NB4 (cell line): ENCODE measurements around the gene RPS26.
"Not testable (repeated sequence)": the region's sequence is repeated elsewhere in the genome, so short reads cannot be mapped to it uniquely, and the experiment has no call there.

Experiments used
- DNase-seq: peaks from one replicate; pipeline ENCODE4 v3.0.0; 2010; ENCODE audit warnings: low read depth
- H3K4me3 ChIP-seq: one replicate; pipeline ENCODE4 v1.5.1; 2011; ENCODE audit warnings: mild to moderate bottlenecking, low read depth, low read length, moderate library complexity
- MYC ChIP-seq: IDR thresholded peaks from 2 replicates; pipeline ENCODE4 v1.6.1; 2011; ENCODE audit warnings: low read depth, low read length
- POLR2A ChIP-seq: IDR thresholded peaks from 2 replicates; pipeline ENCODE4 v1.6.1; 2011; ENCODE audit warnings: mild to moderate bottlenecking; ENCODE audit not compliant: insufficient read length; ENCODE audit errors: extremely low read depth
- TF ChIP-seq, protein P1 (sequence below): IDR thresholded peaks from 2 replicates; pipeline ENCODE4 v1.6.1; 2011; ENCODE audit warnings: low read depth, low read length
- TF ChIP-seq, protein P2 (sequence below): IDR thresholded peaks from one replicate; pipeline ENCODE4 v1.5.1; 2012; ENCODE audit warnings: low read depth, low read length

RPS26 gene

DNA sequence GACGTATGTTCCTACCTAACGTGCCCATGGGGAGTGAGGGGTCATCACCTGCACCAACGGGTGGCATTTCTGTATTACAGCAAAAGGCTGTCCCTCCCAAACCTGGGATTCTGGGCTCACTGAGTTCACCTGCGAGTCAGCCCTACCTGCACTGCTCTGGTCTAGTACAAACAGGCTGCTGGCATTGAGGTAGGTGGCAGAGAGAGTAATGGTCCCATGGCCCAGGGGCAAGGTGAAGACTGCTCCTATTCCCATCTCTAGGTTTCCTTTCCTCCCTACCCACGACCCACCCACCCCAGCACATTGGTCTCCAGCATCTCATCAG lies 44.2 kb upstream of the RPS26 start:
- TF ChIP-seq POLR2A (no peak), MYC (no peak)
- TF ChIP-seq, protein P1, sequence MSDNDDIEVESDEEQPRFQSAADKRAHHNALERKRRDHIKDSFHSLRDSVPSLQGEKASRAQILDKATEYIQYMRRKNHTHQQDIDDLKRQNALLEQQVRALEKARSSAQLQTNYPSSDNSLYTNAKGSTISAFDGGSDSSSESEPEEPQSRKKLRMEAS = no peak
- TF ChIP-seq, protein P2, sequence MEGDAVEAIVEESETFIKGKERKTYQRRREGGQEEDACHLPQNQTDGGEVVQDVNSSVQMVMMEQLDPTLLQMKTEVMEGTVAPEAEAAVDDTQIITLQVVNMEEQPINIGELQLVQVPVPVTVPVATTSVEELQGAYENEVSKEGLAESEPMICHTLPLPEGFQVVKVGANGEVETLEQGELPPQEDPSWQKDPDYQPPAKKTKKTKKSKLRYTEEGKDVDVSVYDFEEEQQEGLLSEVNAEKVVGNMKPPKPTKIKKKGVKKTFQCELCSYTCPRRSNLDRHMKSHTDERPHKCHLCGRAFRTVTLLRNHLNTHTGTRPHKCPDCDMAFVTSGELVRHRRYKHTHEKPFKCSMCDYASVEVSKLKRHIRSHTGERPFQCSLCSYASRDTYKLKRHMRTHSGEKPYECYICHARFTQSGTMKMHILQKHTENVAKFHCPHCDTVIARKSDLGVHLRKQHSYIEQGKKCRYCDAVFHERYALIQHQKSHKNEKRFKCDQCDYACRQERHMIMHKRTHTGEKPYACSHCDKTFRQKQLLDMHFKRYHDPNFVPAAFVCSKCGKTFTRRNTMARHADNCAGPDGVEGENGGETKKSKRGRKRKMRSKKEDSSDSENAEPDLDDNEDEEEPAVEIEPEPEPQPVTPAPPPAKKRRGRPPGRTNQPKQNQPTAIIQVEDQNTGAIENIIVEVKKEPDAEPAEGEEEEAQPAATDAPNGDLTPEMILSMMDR = no peak
- DNase-seq = peak; percentile 11
- no peak overlapping the region for H3K4me3 ChIP-seq

DNA sequence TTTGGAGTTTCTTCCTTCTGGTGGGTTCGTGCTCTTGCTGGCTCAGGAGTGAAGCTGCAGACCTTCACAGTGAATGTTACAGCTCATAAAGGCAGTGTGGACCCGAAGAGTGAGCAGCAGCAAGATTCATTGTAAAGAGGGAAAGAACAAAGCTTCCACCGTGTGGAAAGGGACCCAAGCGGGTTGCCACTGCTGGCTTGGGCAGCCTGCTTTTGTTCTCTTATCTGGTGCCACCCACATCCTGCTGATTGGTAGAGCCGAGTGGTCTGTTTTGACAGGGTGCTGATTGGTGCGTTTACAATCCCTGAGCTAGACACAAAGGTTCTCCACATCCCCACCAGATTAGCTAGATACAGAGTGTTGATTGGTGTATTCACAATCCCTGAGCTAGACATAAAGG lies 42.2 kb upstream of the RPS26 start:
- not testable (repeated sequence) for DNase-seq, H3K4me3 ChIP-seq

DNA sequence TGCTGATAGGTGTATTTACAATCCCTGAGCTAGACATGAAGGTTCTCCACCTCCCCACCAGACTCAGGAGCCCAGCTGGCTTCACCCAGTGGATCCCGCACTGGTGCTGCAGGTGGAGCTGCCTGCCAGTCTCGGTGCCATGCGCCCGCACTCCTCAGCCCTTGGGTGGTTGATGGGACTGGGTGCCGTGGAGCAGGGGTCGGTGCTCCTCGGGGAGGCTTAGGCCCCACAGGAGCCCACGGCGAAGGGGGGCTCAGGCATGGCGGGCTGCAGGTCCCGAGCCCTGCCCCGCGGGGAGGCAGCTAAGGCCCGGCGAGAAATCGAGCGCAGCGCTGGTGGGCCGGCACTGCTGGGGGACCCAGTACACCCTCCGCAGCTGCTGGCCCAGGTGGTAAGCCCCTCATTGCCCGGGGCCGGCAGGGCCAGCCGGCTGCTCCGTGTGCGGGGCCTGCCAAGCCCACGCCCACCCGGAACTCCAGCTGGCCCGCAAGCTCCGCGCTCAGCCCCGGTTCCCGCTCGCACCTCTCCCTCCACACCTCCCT lies 41.6 kb upstream of the RPS26 start:
- not testable (repeated sequence) for DNase-seq, H3K4me3 ChIP-seq

DNA sequence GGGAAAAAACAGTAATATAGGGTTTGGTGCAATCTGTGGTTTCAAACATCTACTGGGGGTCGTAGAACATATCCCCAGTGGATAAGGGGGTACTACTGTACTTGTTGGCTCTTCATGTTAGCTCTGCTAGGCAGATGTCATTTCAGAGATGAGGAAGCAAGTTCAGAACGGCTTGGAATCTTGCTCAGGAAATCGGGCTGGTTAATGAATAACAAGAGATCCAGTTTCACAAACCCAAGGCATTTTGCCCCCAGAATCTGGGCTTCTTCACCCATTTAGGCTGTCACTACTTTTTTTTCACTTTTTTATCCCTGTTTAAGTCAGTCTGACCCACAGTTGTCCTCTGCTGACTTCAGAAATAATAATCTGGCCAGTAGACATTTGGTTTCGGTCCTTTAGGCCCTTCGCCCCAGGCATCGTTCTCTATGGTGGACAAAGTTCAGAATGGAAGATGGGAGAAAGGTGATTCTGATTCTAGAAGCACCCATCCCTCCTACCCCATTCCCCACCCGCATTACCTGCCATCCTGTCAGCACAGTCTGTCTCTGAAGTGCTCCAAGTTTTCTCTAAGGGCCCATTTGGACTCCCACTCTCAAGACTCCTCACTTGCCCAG lies 40.1 kb upstream of the RPS26 start:
- no peak overlapping the region for H3K4me3 ChIP-seq
- TF ChIP-seq POLR2A (no peak), MYC (no peak)
- TF ChIP-seq, protein P1 = no peak
- TF ChIP-seq, protein P2 = no peak
- no peak for DNase-seq

DNA sequence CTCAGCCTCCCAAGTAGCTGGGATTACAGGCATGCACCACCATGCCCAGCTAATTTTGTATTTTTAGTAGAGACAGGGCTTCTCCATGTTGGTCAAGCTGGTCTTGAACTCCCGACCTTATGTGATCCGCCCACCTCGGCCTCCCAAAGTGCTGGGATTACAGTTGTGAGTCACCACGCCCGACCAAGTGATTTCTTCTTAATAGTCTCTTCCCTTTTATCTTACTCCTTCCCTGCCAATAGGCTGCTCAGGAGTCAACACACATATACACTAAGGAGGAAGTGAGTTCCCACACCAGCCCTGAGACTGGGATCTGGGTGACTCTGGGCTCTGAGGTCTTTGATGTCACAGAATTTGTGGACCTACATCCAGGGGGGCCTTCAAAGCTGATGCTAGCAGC lies 38.3 kb upstream of the RPS26 start:
- DNase-seq = peak; percentile 44
- H3K4me3 ChIP-seq = not testable (repeated sequence)

DNA sequence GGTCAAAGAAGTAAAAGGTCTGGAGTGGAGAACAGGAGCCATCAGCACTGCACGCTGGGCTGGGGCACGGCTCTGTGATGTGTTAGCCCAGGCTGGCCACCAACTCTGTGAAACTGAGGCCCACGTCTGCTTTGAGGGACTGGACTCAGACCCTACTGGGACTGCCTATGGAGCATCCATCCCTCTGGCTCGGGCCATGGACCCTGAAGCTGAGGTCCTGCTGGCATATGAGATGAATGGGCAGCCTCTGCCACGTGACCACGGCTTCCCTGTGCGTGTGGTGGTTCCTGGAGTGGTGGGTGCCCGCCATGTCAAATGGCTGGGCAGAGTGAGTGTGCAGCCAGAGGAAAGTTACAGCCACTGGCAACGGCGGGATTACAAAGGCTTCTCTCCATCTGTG lies 37.5 kb upstream of the RPS26 start:
- no peak for DNase-seq
- TF ChIP-seq, protein P1 = no peak
- TF ChIP-seq MYC (no peak), POLR2A (no peak)
- TF ChIP-seq, protein P2 = no peak
- no peak overlapping the region for H3K4me3 ChIP-seq

DNA sequence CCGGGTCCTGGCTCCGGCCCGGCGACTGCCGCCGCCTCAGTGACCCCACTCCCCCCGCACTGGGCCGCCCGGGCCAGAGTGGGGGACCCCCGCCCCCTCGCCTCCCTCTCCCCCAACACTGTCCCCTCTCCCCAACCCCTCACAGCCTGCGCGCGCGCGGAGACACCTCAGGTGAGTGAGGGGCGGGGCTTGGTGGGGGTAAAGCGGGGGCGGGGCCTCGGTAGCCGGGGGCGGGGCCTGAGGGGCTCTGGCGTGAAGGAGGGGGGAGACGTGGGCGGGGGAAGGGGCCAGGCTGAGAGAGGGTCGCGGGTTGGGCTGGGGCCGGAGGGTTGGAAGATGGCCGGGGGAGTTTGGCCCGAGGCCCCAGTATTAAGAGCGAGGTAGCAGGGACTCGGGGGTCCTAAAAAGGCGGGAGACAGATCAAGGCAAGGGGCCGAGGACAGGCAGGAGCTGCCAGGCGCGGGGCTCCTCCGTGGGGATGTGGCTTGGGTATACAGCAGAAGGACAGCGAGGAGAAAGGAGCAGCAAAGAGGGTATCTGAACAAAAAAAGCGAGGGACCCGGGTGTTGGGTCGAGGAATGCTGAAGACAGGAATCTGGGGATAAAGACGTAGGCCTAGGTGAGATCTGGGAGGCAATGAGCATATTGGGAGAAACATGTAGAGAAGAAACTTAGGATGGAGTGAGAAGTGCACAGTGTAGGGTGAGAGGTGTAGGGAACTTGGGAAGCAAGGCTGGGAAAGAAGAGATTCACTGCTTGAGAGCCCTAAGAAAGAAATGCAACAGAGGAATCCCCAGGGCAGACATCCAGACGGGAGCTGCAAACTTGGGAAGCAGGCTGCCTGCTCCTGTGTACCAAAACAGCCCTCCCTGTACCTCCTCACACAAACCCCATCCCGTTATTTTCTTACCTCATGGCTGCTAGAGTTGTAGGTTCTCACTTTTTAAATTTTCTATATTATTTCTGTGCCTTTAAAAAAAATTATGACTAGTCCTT lies 33.9 kb upstream of the RPS26 start:
- TF ChIP-seq, protein P1 = no peak
- no peak for TF ChIP-seq MYC
- no peak for TF ChIP-seq POLR2A
- TF ChIP-seq, protein P2 = no peak
- peak overlapping the region; percentile 60 for H3K4me3 ChIP-seq

More for the DNA sequence above, 33.9 kb upstream of the RPS26 start:
- DNase-seq = peak; percentile 41
